GM19397 (cell line): ENCODE measurements around the gene P2RY4.
"Not testable (repeated sequence)": the region's sequence is repeated elsewhere in the genome, so short reads cannot be mapped to it uniquely, and the experiment has no call there.

Experiments
- ATAC-seq: cut with Tn5 transposase; IDR thresholded peaks from one replicate; pipeline ENCODE4 v1.9.1; 2021; ENCODE audit warnings: mild to moderate bottlenecking, moderate library complexity; ENCODE audit not compliant: unreplicated experiment

Gene P2RY4

DNA sequence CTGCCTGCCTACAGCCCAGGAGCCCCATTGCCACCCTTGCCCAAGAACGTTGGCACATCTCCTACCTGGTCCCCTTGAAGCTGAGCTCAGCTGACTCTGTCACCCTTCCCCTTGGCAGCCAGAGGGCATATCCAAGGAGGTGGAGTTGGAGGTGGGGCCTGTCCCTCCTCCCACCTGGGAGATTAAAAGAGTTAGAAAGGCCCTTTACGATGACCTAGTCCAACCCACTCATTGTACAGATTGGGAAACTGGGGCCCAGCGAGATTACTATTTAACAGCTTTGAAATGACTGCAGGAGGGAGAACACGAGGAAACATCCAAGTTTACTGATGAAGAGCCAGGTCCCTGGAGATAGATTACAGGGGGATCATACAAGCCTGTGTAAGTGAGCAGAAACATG lies at the start of gene P2RY4:
Gene P2RY4 (minus strand): TSS at position 101 of the 400 bp plus-strand sequence. CDS start 580 bp downstream, outside the sequence.
- no peak for ATAC-seq

DNA sequence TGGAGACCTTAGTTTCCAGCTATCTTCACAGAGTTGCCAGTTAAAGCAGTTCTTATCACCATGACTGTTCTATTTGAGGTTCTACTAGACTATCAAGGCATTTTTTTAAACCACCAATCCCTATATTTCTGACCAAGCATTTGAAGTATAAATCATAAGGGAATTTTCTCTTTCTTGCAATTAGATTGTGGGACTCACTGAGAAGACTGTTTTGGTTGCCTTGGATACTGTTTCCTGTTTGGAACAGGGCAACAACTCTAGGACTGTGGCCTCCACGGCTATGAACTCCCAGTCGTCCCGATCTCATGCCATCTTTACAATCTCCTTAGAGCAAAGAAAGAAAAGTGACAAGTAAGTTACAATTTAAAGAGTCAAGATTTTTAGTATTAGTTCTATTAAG lies 41.7 kb upstream of the P2RY4 start:
- no peak for ATAC-seq

DNA sequence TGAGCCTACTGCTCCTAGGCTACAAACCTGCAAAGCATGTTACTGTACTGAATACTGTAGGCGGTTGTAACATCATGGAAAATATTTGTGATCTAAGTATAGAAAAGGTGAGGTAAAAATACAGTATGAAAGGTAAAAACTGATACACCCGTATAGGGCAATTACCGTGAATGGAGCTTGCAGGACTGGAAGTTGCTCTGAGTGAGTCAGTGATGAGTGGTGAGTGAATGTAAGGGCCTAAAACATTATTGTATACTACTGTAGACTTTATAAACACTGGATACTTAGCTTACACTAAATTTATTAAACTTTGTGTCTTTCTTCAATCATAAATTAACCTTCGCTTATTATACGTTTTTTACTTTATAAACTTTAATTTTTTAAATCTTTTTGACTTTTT lies 33.6 kb upstream of the P2RY4 start:
- ATAC-seq = no peak

DNA sequence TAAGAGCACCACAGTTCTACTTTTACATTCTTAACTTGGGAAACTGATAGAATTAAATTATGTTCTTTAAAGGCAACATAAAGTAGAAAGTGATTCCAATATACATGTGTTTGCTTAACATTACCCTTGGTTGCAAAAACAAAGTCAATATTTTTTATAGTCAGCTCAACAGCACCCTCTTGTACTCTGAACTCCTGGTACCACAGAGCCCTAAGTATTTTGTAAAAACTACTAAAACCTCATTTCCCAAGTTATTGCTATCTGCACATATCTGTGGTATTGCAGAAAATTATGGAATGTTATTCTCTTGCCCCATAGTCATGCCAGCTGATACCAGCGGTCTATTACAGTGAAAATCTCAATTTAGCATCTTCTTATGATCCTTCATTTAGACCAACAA lies 32.8 kb upstream of the P2RY4 start:
- ATAC-seq = no peak

DNA sequence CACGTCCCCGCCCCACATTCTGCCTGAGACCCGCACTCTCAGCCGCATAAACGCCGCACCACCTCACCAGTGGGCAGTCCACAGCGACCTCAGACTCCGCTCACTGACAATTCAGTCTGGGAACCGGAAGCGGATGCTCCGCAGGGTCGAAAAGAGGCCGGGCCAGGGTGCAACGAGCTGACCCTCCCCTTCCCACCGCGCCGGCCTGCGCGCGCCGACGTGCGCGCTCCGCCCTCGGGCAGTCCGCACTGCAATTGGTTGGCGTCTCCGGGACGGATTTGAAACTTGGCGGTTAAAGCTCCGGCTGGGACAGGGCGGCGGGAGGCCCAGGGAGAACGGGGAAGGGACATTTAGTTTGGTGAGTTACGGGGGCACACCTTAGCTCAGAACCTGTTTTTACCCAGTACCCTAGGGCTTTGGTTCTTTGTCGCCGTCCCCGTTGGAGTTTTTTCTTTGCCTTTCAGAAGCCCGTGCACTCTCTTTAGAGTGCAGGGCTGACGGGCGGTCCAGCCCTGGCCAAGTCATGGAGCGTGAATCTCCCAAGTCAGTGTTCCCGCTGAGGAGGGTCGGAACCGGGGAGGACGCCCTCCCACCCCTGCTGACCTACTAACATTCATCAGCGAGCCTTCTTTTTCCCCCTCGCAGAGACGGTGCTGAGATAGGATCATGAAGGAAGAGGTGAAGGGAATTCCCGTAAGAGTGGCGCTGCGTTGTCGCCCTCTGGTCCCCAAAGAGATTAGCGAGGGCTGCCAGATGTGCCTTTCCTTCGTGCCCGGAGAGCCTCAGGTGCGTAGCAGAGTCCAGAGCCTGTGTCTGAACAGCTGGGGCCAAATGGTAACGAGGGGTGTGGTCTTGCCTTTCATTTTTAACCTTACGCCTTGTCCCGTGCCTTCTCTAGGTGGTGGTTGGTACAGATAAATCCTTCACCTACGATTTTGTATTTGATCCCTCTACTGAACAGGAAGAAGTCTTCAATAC lies 30.1 kb upstream of the P2RY4 start, which contains the start of the genes KIF4A and PDZD11:
Gene KIF4A (plus strand): TSS at position 312 of the 978 bp plus-strand sequence. CDS start 355 bp downstream, at position 667.
Gene PDZD11 (minus strand): TSS at position 135 of the 978 bp plus-strand sequence. CDS start 586 bp downstream, outside the sequence.
- peak; percentile 97 for ATAC-seq

DNA sequence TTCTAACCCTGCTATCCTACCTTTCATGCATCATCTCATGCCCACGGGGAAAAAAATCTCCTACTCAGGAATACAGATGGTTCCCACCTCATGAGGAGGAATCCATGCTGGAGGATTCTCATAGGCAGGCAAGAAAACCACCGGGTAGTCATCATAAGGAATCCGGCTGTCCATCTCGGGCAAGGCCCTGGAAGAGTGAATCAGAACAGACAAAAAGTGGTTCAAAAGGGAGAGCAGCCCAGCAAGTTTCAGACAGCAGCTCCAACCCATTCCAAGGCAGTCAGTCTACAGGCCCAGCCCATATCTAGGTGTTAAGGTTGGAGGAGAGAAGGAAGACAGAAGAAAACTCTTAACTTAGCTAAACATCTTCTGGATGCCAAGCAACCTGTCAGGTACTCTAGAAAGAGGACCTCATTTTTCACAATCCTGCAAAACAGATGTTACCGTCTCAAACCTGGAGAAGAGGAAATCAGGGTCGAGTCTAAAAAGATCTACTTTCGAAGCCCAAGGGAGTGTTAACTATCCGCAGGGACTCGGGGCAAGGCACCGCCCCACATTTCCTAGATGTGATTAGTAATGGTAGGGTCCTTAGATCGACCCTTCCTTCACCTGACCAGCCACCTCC lies 29.3 kb upstream of the P2RY4 start:
- ATAC-seq = no peak

DNA sequence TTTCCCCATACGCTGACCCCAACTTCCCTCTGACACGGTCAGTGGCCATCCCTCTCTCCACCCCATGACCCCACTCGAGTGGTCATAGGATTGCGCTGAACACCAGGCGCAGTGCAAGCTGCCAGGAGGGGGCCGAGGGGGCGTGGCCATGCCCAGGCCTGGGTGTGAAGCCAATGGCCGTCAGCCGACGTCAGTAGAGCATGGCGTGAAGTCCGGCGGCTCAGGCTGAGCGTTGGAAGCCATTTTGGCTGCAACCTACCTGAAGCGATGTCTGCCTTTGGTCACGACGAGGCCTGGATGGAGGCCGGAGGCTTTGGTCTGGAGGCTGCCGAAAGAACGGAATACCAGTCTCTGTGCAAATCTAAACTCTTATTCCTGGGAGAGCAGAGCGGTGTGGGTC lies 21.9 kb upstream of the P2RY4 start, which contains the start of gene RAB41:
Gene RAB41 (plus strand): TSS at position 222 of the 400 bp plus-strand sequence. CDS start 46 bp downstream, at position 268.
- no peak for ATAC-seq

DNA sequence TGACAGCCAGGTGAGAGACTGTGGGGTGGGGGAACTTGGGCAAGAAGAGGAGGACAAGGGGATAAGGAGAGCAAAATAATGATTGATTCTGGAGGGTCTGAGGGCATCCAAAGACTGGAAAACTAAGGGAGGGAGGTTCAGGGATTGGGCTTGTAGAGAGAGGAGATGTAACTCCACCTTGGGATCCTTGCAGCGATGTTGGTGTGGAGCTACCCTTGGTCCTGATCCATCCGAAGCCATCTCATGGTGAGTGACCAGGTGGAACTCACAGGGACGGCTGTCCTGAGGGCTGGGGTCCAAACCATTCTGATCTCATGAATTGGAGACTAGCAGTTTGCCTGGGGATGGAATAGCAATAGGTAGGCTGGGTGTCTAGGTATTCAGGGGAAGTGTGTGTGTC lies 20.6 kb upstream of the P2RY4 start:
- no peak for ATAC-seq

DNA sequence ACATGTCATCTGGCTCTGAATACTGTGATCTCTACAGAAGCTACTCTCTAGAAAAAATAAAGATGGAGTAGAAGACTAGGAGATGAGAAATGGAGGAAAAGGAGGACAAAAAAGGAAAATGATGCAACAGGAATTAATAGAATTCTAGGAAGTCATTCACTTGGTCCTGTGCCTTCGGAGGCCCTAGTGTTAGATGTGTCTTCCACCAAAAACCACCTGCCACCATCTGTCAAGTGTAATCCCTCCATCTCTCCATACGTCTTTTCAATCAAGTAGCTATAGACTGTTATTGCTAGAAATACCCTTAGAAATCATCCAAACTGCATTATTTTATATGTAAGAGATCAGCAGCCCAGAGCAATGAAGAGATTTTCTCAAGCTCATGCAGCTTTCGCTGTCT lies 19.1 kb upstream of the P2RY4 start:
- no peak for ATAC-seq

DNA sequence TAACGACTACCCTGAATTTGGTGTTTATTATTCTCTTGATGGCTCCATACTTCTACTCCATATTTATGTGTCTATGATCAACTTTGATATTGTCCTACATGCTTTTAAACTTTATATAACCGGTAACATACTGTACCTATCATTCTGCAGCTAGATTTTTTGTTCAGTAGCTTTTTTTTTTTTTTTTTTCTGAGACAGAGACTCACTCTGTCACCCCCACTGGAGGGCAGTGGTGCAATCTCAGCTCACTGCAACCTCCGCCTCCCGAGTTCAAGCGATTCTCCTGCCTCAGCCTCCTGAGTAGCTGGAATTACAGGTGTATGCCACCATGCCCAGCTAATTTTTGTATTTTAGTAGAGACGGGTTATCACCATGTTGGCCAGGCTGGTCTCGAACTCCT lies 14.0 kb upstream of the P2RY4 start:
- ATAC-seq = not testable (repeated sequence)

DNA sequence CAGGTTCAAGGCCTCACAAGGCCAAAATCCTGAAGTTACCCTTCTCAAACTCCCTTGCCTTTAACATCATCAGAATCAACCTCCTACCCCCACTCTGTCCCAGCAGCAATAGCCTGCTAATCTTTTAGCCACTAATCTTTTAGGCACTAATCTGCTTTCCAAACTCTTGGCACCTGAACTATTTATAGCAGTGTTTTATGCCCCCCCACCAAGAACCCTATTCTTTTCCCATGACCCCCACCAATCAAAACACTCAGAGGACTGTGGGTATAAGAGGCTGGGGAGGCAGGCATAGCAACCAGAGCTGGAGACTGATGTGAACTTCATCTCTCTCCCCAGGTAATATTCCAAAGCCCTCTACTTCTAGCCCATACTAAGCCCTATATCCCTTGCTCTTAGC lies 8.0 kb upstream of the P2RY4 start, which contains the start of gene ARR3:
Gene ARR3 (plus strand): TSS at position 301 of the 400 bp plus-strand sequence. CDS start 1,052 bp downstream, outside the sequence.
- no peak for ATAC-seq

DNA sequence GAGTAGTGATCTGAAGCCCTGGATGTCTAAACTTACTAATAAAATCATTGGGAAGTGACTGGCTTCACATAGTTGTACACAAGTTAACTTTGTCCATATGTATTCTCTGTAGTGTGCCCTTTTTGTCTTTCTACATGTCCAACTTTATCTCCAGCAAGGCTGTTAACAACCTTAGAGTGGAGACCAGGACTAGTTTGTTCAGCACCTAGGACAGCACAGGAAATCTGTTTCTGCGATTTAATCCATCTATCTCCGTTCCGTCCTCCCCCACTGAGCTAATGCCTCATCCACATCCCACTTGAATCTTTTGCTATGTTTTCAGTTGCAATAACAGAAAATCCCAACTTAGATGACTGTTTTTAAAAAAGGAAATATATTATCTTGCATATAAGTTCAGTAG lies 4.8 kb upstream of the P2RY4 start:
- no peak for ATAC-seq

DNA sequence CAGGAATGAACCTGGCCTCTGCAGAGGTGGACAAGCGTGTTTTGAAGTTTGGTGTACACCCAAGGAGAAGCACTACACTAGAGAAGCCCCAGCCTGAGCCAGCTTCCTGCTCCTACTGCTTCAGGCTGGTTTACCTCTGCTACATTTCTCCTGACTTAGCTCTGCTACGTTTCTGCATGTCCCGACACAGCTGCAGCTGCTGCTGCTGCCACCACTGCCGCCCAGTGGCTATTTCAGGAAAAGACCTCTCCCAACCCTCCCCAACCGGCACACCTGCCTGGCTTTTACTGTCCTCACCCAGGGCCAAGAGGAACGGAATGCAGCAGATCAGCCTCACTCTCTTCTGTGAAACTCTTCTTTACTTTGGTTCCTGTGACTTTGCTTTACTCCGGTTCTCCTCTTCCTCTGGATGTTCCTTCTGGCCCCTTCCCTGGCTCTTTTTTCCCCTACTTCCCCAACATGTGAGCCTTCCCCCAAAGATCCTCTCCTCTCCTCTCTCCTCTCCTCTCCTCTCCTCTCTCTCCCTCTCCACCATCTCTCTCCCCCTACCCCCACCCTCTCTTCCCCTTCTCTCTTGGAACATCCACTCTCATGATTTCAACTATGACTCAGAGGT lies 3.1 kb upstream of the P2RY4 start:
- peak; percentile 72 for ATAC-seq

DNA sequence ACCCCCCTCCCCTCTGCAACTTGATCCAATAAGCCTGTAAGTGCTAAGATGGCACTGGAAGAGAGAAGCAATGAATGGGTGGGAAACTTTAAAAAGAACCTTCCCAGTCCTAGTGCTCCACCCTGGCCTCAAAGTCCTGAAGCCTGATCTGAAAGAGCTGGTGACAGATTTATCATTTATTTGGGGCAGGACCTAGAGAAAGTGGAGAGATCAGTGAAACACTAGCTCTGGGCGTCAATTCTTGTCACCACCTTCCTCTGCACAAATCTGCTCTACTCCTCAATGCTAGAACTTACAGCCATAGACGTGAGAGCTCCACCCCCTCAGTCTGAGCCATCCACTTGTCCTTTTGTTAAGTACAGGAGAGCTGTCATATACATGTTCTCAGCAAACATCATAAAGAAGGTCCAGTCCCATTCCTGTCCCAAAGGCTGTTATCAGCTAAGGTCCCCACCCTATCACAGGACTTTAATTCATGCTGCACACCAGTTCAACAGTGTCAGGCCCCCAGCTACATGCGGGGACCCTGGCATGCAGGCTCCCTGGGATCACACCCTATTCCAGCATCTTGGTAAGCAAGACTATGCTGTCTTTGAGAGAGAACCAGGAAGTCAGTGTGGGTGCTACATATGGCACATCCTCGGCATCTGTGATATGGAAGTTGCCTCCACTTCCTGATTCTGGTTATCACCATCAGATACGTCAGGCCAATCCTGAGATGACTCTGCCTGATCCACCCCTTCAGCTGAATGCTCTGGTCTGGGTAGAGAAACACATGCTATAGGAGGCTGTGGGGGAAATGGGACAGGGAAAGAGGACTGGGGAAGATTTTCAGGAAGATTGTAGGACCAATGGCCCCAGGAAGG lies 2.3 kb downstream of the P2RY4 start:
- ATAC-seq = no peak

DNA sequence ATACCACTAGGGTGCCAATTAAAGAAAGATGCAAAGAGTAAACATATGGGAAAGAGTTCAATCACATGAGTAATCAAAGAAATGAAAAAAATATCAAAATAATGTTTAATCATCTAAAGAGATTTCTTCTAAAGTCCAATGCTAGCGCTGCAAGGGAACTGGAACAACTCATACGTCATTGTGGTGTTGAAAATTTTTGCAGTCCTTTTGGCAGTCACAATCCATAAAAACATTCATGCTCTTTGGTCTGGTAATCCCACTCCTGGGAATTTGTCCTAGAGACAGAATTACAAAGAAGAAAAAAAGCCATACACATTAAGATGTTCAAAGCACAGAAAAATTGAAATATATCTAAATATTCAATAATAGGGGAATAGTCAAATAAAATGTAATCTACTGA lies 4.6 kb downstream of the P2RY4 start:
- ATAC-seq = no peak

DNA sequence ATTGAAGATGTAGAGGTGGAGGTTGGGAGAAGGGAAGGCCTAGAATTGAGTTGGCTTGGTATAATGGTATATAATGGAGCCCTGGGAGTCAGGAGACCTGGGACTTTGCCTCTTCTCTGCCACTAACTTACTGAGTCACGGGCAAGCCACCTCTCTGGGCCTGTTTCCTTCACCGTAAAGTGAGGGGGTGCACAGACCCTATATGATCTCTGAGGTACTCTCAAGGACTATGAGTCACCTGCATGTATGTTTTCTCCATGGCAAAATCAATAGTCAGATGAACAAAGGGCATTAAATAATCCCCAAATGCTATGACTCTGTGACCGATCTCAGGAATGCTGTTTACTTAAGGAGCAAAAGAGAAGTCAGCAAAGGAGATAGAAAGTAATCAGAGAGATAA lies 5.1 kb downstream of the P2RY4 start:
- no peak for ATAC-seq

DNA sequence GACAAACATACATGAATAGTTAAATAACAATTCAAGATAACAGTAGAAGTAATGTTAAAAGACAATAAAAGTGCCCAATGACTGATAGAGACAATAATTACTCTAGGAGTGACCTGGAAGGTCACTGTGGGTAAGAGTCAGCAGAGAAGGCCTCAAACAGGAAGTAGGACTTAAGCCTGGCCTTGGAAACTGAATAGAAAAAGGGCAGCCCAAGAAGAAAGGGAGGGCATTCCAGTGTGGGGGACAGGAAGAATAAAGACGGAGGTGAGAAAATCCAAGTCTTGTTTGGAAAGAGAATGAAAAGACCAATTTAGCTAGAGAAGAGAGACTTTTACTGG lies 6.0 kb downstream of the P2RY4 start:
- no peak for ATAC-seq

DNA sequence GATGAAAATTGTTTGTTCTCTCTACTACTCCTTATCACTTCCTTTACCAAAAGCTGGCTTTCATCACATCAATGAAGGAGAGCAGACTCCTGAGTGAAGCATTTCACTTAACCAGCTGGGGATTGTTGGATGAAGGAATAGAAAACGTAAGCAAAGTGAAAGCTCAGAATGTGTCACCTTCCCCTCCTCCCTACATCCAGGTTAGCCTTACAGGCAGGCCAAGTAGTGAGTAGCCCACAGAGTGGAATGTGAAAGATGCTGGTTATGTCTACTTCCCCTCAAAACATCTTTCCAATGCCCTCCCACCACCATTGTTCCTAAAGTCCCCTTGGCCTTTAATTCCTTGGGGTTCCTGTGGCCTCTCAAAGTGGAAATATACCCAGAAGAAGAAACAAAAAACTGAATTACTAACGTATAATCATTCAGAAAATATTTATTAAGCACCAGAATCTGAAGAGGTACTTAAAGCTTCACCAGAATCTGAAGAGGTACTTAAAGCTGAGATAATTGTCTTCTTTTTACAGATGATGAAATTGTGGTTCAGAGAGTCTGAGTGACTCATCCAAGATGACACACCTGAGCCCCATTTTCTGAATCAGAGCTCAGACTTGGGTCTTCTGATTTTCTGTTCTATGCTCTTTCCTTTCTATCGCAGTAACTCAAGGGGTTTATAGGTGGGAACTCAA lies 6.5 kb downstream of the P2RY4 start:
- no peak for ATAC-seq

DNA sequence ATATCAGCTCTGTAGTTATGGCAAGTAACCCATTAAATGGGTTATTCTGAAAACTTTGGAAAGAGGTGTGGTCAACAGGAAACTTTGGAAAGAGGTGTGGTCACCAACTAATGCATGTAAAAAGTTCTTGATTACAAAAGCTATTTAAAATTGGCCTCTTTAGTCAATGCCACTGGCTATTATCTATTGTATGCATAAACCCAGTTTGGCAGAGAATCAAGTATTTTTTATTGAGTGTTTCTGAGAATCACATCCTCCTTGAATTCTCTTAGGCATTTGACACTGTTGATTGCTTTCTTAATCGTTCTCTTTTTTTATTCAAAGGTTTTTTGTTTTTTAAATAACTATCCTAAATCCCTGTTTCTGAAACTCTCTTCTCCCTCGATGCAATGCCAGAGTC lies 7.5 kb downstream of the P2RY4 start:
- no peak for ATAC-seq

DNA sequence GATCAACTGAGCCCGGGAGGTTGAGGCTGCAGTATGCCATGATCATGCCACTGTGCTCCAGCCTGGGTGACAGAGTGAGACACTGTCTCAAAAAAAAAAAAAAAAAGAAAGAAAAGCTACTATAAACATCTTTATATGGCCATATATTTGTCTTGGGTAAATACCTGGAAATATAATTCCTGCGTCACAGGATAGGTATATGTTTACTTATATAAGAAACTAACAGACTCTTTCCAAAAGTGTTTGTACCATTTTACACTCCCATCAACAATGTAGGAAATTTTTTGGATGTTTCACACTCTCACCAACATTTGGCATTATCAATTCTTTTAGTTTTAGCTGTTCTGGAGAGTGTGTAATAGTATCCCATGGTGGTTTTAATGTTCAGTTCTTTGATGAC lies 12.8 kb downstream of the P2RY4 start:
- ATAC-seq = no peak
